Activated CD8-positive, alpha-beta memory T cell treated with anti-CD3 and anti-CD28 coated beads for 4 hours (primary cell): ENCODE data around the gene ZNF311.
A peak's percentile ranks its signal among the peaks of the same experiment; 100 is the strongest.
"Not testable (repeated sequence)": the region's sequence is repeated elsewhere in the genome, so short reads cannot be mapped to it uniquely, and the experiment has no call there.

Experiments
- DNase-seq, 2 donors: peaks; one replicate each; pipeline ENCODE4 v3.0.0-alpha.2; 2020; ENCODE audit warnings: low read depth in 2 of 2

Gene ZNF311

DNA sequence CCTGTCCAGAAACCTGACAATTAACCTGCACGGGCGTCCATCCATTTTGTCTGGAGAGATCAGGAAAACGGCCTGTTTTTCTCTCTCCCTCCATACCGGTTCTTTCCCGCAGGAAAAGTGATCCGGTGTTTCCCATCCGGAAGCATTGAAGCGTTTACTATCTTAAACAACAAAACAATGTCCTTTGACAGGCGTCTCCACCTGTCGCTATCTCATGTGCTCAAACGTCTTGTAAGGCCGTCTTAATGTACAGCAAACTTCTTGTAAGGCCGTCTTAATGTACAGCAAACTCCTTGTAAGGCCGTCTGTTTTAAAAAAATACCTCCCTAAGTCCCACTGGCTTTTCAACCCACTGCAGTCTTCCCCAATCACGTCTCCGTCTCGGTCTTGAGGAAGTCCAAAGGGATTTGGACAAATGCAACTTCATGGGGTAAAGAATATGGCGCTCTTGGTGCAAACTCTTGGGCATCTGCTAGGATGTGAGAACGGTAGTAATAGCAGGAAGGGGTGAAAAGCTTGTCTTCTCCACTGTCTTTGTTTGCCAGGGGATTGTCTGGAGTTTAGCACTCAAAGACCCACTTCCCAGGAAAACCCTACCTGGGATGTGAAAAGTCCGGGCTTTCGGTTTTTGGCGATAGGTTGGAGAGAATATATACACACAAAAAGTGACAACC lies 51.4 kb downstream of the ZNF311 start:
- DNase-seq = no peak

GRCh38 chr6:28953039-28953584 lies 52.0 kb downstream of the ZNF311 start:
- peak; percentile 28 to 40 for DNase-seq

DNA sequence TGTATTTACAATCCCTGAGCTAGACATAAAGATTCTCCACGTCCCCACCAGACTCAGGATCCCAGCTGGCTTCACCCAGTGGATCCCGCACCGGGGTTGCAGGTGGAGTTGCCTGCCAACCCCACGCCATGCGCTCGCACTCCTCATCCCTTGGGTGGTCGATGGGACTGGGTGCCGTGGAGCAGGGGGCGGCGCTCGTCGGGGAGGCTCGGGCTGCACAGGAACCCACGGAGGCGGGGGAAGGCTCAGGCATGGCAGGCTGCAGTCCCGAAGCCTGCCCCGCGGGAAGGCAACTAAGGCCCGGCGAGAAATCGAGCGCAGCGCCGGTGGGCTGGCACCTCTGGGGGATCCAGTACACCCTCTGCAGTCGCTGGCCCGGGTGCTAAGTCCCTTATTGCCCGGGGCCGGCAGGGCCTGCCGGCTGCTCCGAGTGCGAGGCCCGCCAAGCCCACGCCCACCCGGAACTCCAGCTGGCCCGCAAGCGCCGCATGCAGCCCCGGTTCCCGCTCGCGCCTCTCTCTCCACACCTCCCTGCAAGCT lies 55.4 kb downstream of the ZNF311 start:
- DNase-seq = not testable (repeated sequence)

DNA sequence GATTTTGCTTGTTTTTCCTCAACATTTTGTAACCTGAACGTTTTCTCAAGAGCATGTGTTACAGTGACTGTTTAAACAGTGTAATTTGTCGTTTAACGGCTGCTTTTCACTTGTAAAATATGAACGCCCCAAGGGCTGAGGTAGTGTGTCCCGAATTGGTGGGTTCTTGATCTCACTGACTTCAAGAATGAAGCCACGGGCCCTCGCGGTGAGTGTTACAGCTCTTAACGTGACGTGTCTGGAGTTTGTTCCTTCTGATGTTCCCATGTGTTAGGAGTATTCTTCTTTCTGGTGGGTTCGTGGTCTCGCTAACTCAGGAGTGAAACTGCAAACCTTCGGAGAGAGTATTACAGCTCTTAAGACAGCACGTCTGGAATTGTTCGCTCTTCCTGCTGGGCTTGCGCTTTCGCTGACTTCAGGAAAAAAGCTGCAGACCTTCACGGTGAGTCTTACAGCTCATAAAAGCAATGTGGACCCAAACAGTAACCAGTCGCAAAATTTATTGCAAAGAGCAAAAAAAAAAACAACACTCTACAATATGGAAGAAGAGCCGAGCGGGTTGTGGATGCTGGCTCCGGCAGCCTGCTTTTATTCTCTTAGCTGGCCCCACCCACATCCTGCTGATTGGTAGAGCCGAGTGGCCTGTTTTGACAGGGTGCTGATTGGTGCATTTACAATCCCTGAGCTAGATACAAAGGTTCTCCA lies 56.2 kb downstream of the ZNF311 start:
- no peak for DNase-seq

DNA sequence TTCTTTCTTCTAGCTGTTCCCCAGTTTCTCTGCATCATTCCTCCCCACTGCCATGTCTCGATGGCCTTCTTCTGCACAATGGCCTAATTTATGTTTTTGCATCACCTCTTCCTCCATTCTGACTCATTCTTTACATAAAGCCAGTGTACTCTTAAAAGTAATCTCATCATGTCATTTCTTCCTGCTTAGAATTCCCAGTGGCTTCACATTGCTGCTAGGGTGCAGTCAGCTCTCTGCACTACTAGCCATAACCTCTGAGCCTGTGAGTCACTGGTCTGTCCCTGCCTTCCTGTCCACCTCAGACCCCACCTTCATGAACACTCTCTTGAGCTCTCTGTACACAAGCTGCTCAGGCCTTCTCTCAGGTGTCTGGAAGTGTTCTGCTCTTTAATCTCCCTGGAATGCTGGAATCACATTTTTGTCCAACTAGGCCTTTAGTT lies 57.3 kb downstream of the ZNF311 start:
- no peak for DNase-seq

DNA sequence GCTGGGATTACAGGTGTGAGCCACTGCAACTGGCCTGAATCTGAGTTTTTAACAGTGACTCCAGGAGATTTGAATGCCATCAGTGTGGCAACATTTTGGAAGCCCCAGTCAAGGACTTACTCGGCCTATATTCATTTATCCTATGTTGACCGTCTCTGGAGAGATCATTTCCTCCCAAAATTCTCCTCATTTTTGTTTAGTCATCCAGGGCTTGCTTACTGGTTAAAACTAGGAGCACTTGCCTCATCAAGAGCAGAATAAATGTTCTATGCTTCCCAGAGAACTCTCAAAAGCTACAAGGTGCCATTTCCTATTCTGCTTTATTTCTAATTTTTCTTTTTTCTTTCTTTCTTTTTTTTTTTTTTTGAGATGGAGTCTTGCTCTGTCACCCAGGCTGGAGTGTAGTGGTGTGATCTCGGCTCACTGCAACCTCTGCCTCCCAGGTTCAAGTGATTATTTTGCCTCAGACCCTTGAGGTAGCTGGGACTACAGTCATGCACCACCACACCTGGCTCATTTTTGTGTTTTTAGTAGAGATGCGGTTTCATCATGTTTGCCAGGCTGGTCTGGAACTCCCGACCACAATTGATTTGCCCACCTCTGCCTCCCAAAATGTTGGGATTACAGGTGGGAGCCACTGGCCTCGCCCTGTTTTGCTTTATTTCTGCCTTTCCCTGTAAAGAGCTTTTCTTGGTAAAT lies 57.9 kb downstream of the ZNF311 start:
- DNase-seq = no peak

- DNase-seq = no peak
These were observed 59.8 kb downstream of the ZNF311 start for GRCh38 chr6:28945349-28945748.
